CD4-positive, alpha-beta T cell treated with Interferon alpha-2 for 1 hour (primary cell): Measurements from ENCODE around the gene RABGAP1L.

Source experiments
- DNase-seq, 2 donors: peaks; one replicate each; pipeline ENCODE4 v3.0.0-alpha.2; 2020 to 2022

The RABGAP1L gene

GRCh38 chr1:174953285-174954072, 794.2 kb downstream of the RABGAP1L start:
- DNase-seq = no peak

- DNase-seq = peak in 1 of 2 donors; percentile 16
Measured at GRCh38 chr1:174954073-174954460, 794.7 kb downstream of the RABGAP1L start.

- no peak for DNase-seq
Measured at GRCh38 chr1:174954671-174955669, 795.6 kb downstream of the RABGAP1L start.

GRCh38 chr1:174956086-174956485, 796.8 kb downstream of the RABGAP1L start:
- DNase-seq = no peak

- DNase-seq = no peak
Measured at GRCh38 chr1:174956976-174957375, 797.7 kb downstream of the RABGAP1L start.

- DNase-seq = peak in 1 of 2 donors; percentile 13
Measured at GRCh38 chr1:174957829-174958228, 798.5 kb downstream of the RABGAP1L start.

- DNase-seq = no peak
Measured at GRCh38 chr1:174958396-174958795, 799.1 kb downstream of the RABGAP1L start.

- DNase-seq = no peak
Measured at GRCh38 chr1:174960362-174960761, 801.0 kb downstream of the RABGAP1L start.

GRCh38 chr1:174963529-174964125, 804.3 kb downstream of the RABGAP1L start:
- DNase-seq = peak in 1 of 2 donors; percentile 44

GRCh38 chr1:174964261-174964971, 805.1 kb downstream of the RABGAP1L start:
- DNase-seq = peak; percentile 25 to 74

GRCh38 chr1:174964972-174965361, 805.6 kb downstream of the RABGAP1L start:
- peak in 1 of 2 donors; percentile 54 for DNase-seq

GRCh38 chr1:174965362-174966007, 806.2 kb downstream of the RABGAP1L start:
- DNase-seq = peak in 1 of 2 donors; percentile 38

- DNase-seq = no peak
Measured at GRCh38 chr1:174966008-174966572, 806.8 kb downstream of the RABGAP1L start.

- peak in 1 of 2 donors; percentile 58 for DNase-seq
Measured at GRCh38 chr1:174967845-174968705, 808.8 kb downstream of the RABGAP1L start.

GRCh38 chr1:174968750-174969244, 809.5 kb downstream of the RABGAP1L start:
- peak; percentile 35 to 82 for DNase-seq

GRCh38 chr1:174969977-174970376, 810.7 kb downstream of the RABGAP1L start:
- peak in 1 of 2 donors; percentile 39 for DNase-seq

- DNase-seq = no peak
Measured at GRCh38 chr1:174971466-174971865, 812.1 kb downstream of the RABGAP1L start.

- no peak for DNase-seq
Measured at GRCh38 chr1:174971902-174972301, 812.6 kb downstream of the RABGAP1L start.

GRCh38 chr1:174974711-174975119, 815.4 kb downstream of the RABGAP1L start:
- no peak for DNase-seq

GRCh38 chr1:174975764-174976163, 816.4 kb downstream of the RABGAP1L start:
- DNase-seq = no peak
